Measurements from ENCODE around the gene DOHH.

GRCh38 chr19:3537438-3538240 lies 37.2 kb upstream of the DOHH start:
- no peak for TF ChIP-seq CTCF (conservative IDR thresholded peaks at IDR 0.05 in 1 of 2, IDR thresholded peaks at IDR 0.05 in 1 of 2; ENCODE audit: extremely low read depth in 1 of 2, insufficient read depth in 1 of 2, low read depth in 1 of 2, low read length in 2 of 2)
- TF ChIP-seq EZH2 (IDR thresholded peaks at IDR 0.05; ENCODE audit: borderline replicate concordance, low read length), result no peak
